ENCODE measurements around the gene GLTP. TPM values are rescaled to one million over a fixed set of nuclear protein-coding genes. Genes with fewer than 3 reads are reported as not detected.

GLTP gene
- total and polyA plus RNA-seq, 2 of the 13 experiments (the other 11 are each of a cell fraction or from before 2014, with no cell fraction given), result 10.7 to 12.9 TPM

DNA sequence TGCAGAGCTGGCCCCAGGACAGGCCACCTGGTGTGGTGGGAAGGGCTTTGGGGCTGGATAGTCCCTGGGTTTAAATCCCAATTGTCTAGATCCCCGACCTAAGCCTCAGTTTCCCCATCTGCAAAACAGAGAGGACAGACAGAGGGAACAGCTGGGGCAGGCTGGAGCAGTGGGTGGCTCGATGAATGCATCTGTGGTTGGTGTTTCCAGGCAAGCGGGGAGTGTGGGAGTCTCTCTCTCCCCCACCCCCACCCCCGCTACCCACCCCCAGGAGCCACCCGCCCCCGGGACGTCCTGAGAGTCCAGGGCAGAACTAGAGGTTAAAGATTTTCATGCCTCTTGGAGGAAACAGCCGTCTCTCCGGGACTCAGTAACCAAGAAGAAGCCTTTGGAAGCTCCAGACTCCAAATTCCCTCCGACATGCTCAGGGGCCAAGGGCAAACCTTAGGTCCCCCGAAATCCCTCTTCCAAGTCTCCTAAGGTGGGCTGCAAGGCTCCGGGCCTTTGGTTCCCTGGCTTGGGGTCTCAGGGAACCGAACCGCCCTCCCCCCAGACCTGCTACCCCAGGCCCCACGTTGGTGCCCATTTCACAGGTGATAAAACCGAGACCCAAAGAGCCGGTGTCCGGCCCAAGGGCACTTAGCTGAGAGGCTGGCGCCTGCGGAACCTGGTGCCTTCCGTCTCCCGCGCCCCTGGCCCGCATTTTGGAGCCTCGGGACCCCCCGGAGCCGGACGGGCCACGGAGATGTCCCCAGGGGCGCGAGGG is 47.6 kb downstream of the GLTP start:
- Histone ChIP-seq H3K79me2 (ENCODE audit: insufficient read depth, low read length) (no peaks in the 10 kb centered on the region), H3K4me1 (ENCODE audit: insufficient read depth, low read length) (peaks cover 77% of the 10 kb centered on the region), H3K9me3 (ENCODE audit: low read length) (no peaks in the 10 kb centered on the region), H3K27ac (ENCODE audit: extremely low read length, insufficient read depth, low read length) (no peak overlapping the region), H3K27me3 (ENCODE audit: control insufficient read depth in 1 of 2, insufficient read depth in 2 of 2, low read length in 2 of 2) (no peaks in the 10 kb centered on the region), H3K36me3 (replicated peaks in 1 of 2; ENCODE audit: control insufficient read depth in 1 of 2, insufficient read depth in 2 of 2, low read length in 2 of 2) (no peaks in the 10 kb centered on the region), H3K4me3 (replicated peaks in 1 of 3; ENCODE audit: insufficient read depth in 1 of 3, low read depth in 2 of 3, low read length in 3 of 3) (peak overlapping the region; percentile 55 to 71 (median 61)), H2AFZ (ENCODE audit: low read length) (no peak overlapping the region), H3K9ac (ENCODE audit: insufficient read depth, low read depth, low read length) (0 out of 2 replicates have a peak overlapping the region, but pooled peaks have one; percentile 21), H3K4me2 (ENCODE audit: low read depth, low read length) (peak overlapping the region; percentile 80), H4K20me1 (ENCODE audit: insufficient read depth, low read length) (no peaks in the 10 kb centered on the region; the same call in 1 of the 2 replicates)
- in situ Hi-C loops (cut with HindIII; ENCODE audit: extremely low pct_ligation_motif_present, low pct_unique_long_range_greater_than_20kb) (no loop called here), intact Hi-C loops (cut with micrococcal nuclease; ENCODE audit: unreplicated experiment) (no loop called here)
- ATAC-seq (no peak), FAIRE-seq (no peak), DNase-seq (ENCODE audit: low spot score) (no peak)
- BruUV-seq (replicated peaks), result no TSS peak
- TF ChIP-seq ZFY (CRISPR knock-in tag; IDR thresholded peaks at IDR 0.05), result 0 out of 2 replicates have a peak, but pooled peaks have one; percentile 16
- TF ChIP-seq ADNP (CRISPR knock-in tag; IDR thresholded peaks at IDR 0.05), result peak; percentile 47; the same call in 1 of the 2 replicates
- TF ChIP-seq, protein P1, sequence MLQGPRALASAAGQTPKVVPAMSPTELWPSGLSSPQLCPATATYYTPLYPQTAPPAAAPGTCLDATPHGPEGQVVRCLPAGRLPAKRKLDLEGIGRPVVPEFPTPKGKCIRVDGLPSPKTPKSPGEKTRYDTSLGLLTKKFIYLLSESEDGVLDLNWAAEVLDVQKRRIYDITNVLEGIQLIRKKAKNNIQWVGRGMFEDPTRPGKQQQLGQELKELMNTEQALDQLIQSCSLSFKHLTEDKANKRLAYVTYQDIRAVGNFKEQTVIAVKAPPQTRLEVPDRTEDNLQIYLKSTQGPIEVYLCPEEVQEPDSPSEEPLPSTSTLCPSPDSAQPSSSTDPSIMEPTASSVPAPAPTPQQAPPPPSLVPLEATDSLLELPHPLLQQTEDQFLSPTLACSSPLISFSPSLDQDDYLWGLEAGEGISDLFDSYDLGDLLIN (CRISPR knock-in tag; IDR thresholded peaks at IDR 0.05; ENCODE audit: borderline replicate concordance), result no peak
- TF ChIP-seq PAWR (CRISPR knock-in tag; IDR thresholded peaks at IDR 0.05; ENCODE audit: borderline replicate concordance), result no peak
- peak; percentile 97 for TF ChIP-seq ZNF629 (CRISPR knock-in tag; conservative IDR thresholded peaks at IDR 0.05)
- TF ChIP-seq CHD4 (IDR thresholded peaks at IDR 0.05; ENCODE audit: borderline replicate concordance, low read length), result peak; percentile 63; the same call in 1 of the 2 replicates
- TF ChIP-seq ZNF687 (CRISPR knock-in tag; IDR thresholded peaks at IDR 0.05), result peak; percentile 19
- peak; percentile 53; the same call in 1 of the 2 replicates for TF ChIP-seq ZMYM3 (CRISPR knock-in tag; IDR thresholded peaks at IDR 0.05)
- 65% methylated on average over 10 of the region's 31 CpGs for whole genome bisulfite sequencing (ENCODE audit: low lambda C conversion rate)
- ChIA-PET CTCF (ENCODE audit: low intra/inter-chr PET ratio, low total read pairs) (no interaction called here), POLR2A (no interaction called here)
